ENCODE data around the gene PPM1H. TPM values are rescaled to one million over a fixed set of nuclear protein-coding genes. Genes with fewer than 3 reads are reported as not detected.

Gene PPM1H
- total RNA-seq, 8 experiments from 2014 or later = 0.56 to 13.7 (median 7.0) TPM

- H3K4me1 ChIP-seq (replicated peaks in 1 of 2) = peaks cover 12 to 14% of the 10 kb centered on the region in 2 donors
- in situ Hi-C loops (cut with MboI; ENCODE audit: low pct_unique_long_range_greater_than_20kb in 2 of 9, low sequenced_read_pairs in 9 of 9, unreplicated experiment in 9 of 9) = loop anchor here in 5 of 9 experiments (25.0 kb wide), 4 partner anchors 137 to 337 kb away; no protein-coding TSS in a partner anchor
- H3K27ac ChIP-seq = no peak overlapping the region
- 82 to 100% (median 96%) methylated on average over 1 to 8 of the region's 8 CpGs; no CpG with 5 or more reads in 1 of the 10 experiments for WGBS, 10 experiments
- no peak for ATAC-seq (replicated peaks in 6 of 8)
- H3K4me3 ChIP-seq = no peak overlapping the region
Observed at GRCh38 chr12:62774794-62775193, 160.2 kb downstream of the PPM1H start.

GRCh38 chr12:62772416-62772955 is 162.5 kb downstream of the PPM1H start:
- Histone ChIP-seq H3K4me3 (no peak overlapping the region), H3K27ac (no peak overlapping the region), H3K4me1 (replicated peaks in 1 of 2) (peaks cover 12 to 17% of the 10 kb centered on the region in 2 donors)
- no peak for ATAC-seq (replicated peaks in 6 of 8)
- in situ Hi-C loops (cut with MboI; ENCODE audit: low pct_unique_long_range_greater_than_20kb in 2 of 9, low sequenced_read_pairs in 9 of 9, unreplicated experiment in 9 of 9) = no loop called here
- 92 to 100% (median 93%) methylated on average over 2 to 3 of the region's 4 CpGs; no CpG with 5 or more reads in 7 of the 10 experiments for WGBS, 10 experiments

- 63 to 100% (median 88%) methylated on average over 1 to 2 of the region's 2 CpGs; no CpG with 5 or more reads in 1 of the 10 experiments for WGBS, 10 experiments
- Histone ChIP-seq H3K4me3 (no peak overlapping the region), H3K4me1 (replicated peaks in 1 of 2) (peaks cover 12 to 17% of the 10 kb centered on the region in 2 donors), H3K27ac (no peak overlapping the region)
- in situ Hi-C loops (cut with MboI; ENCODE audit: low pct_unique_long_range_greater_than_20kb in 2 of 9, low sequenced_read_pairs in 9 of 9, unreplicated experiment in 9 of 9) = no loop called here
- no peak for ATAC-seq (replicated peaks in 6 of 8)
Observed at GRCh38 chr12:62771828-62772227, 163.1 kb downstream of the PPM1H start.

GRCh38 chr12:62770381-62770780 is 164.6 kb downstream of the PPM1H start:
- Histone ChIP-seq H3K4me3 (no peak overlapping the region), H3K4me1 (replicated peaks in 1 of 2) (peaks cover 12 to 17% of the 10 kb centered on the region in 2 donors), H3K27ac (peak overlapping the region in 1 of 2 donors; percentile 59)
- in situ Hi-C loops (cut with MboI; ENCODE audit: low pct_unique_long_range_greater_than_20kb in 2 of 9, low sequenced_read_pairs in 9 of 9, unreplicated experiment in 9 of 9) = no loop called here
- WGBS, 10 experiments = 8 to 88% (median 43%) methylated on average over 1 to 2 of the region's 2 CpGs; no CpG with 5 or more reads in 4 of the 10 experiments
- ATAC-seq (replicated peaks in 6 of 8) = peak in 3 of 8 experiments; percentile 8 to 18 (median 15)

- Histone ChIP-seq H3K4me1 (replicated peaks in 1 of 2) (peaks cover 12 to 17% of the 10 kb centered on the region in 2 donors), H3K4me3 (no peak overlapping the region), H3K27ac (no peak overlapping the region)
- whole genome bisulfite sequencing, 10 experiments = 80 to 100% (median 100%) methylated on average over 1 to 3 of the region's 3 CpGs; no CpG with 5 or more reads in 3 of the 10 experiments
- in situ Hi-C loops (cut with MboI; ENCODE audit: low pct_unique_long_range_greater_than_20kb in 2 of 9, low sequenced_read_pairs in 9 of 9, unreplicated experiment in 9 of 9) = no loop called here
- no peak for ATAC-seq (replicated peaks in 6 of 8)
Observed at GRCh38 chr12:62769076-62769619, 165.8 kb downstream of the PPM1H start.

GRCh38 chr12:62767946-62768345 is 167.0 kb downstream of the PPM1H start:
- 89 to 100% (median 100%) methylated on average over 2 to 4 of the region's 4 CpGs; no CpG with 5 or more reads in 5 of the 10 experiments for WGBS, 10 experiments
- no peak overlapping the region for H3K4me3 ChIP-seq
- in situ Hi-C loops (cut with MboI; ENCODE audit: low pct_unique_long_range_greater_than_20kb in 2 of 9, low sequenced_read_pairs in 9 of 9, unreplicated experiment in 9 of 9) = no loop called here
- no peak for ATAC-seq (replicated peaks in 6 of 8)
- no peak overlapping the region for H3K27ac ChIP-seq
- peaks cover 12 to 17% of the 10 kb centered on the region in 2 donors for H3K4me1 ChIP-seq (replicated peaks in 1 of 2)

GRCh38 chr12:62767496-62767895 is 167.5 kb downstream of the PPM1H start:
- no peak for ATAC-seq (replicated peaks in 6 of 8)
- in situ Hi-C loops (cut with MboI; ENCODE audit: low pct_unique_long_range_greater_than_20kb in 2 of 9, low sequenced_read_pairs in 9 of 9, unreplicated experiment in 9 of 9) = no loop called here

GRCh38 chr12:62766496-62766895 is 168.5 kb downstream of the PPM1H start:
- no peak overlapping the region for H3K4me3 ChIP-seq
- H3K27ac ChIP-seq = no peak overlapping the region
- no peak for ATAC-seq (replicated peaks in 6 of 8)
- 100% methylated on average over 1 of the region's 1 CpG; no CpG with 5 or more reads in 8 of the 10 experiments for WGBS, 10 experiments
- in situ Hi-C loops (cut with MboI; ENCODE audit: low pct_unique_long_range_greater_than_20kb in 2 of 9, low sequenced_read_pairs in 9 of 9, unreplicated experiment in 9 of 9) = no loop called here
- H3K4me1 ChIP-seq (replicated peaks in 1 of 2) = peaks cover 15 to 24% of the 10 kb centered on the region in 2 donors

More at GRCh38 chr12:62767496-62767895, 167.5 kb downstream of the PPM1H start:
- Histone ChIP-seq H3K27ac (no peak overlapping the region), H3K4me3 (no peak overlapping the region), H3K4me1 (replicated peaks in 1 of 2) (peaks cover 14 to 18% of the 10 kb centered on the region in 2 donors)
- WGBS, 10 experiments = 10 to 100% (median 80%) methylated on average over 1 to 4 of the region's 5 CpGs; no CpG with 5 or more reads in 1 of the 10 experiments

- WGBS, 10 experiments = 24 to 100% (median 85%) methylated on average over 2 to 9 of the region's 9 CpGs
- in situ Hi-C loops (cut with MboI; ENCODE audit: low pct_unique_long_range_greater_than_20kb in 2 of 9, low sequenced_read_pairs in 9 of 9, unreplicated experiment in 9 of 9) = no loop called here
- Histone ChIP-seq H3K4me1 (replicated peaks in 1 of 2) (peaks cover 6 to 14% of the 10 kb centered on the region in 2 donors), H3K4me3 (no peak overlapping the region), H3K27ac (no peak overlapping the region)
- peak in 2 of 8 experiments; percentile 61 to 74 for ATAC-seq (replicated peaks in 6 of 8)
Observed at GRCh38 chr12:62763861-62764645, 170.9 kb downstream of the PPM1H start.

GRCh38 chr12:62763312-62763711 is 171.6 kb downstream of the PPM1H start:
- WGBS, 10 experiments = 0 to 100% (median 100%) methylated on average over 1 to 3 of the region's 3 CpGs; no CpG with 5 or more reads in 1 of the 10 experiments
- no peak for ATAC-seq (replicated peaks in 6 of 8)
- peaks cover 6 to 14% of the 10 kb centered on the region in 2 donors for H3K4me1 ChIP-seq (replicated peaks in 1 of 2)
- H3K4me3 ChIP-seq = no peak overlapping the region
- in situ Hi-C loops (cut with MboI; ENCODE audit: low pct_unique_long_range_greater_than_20kb in 2 of 9, low sequenced_read_pairs in 9 of 9, unreplicated experiment in 9 of 9) = no loop called here
- H3K27ac ChIP-seq = no peak overlapping the region

- 54 to 94% (median 78%) methylated on average over 1 to 3 of the region's 3 CpGs; no CpG with 5 or more reads in 1 of the 10 experiments for WGBS, 10 experiments
- H3K4me1 ChIP-seq (replicated peaks in 1 of 2) = peaks cover 8 to 14% of the 10 kb centered on the region in 2 donors
- in situ Hi-C loops (cut with MboI; ENCODE audit: low pct_unique_long_range_greater_than_20kb in 2 of 9, low sequenced_read_pairs in 9 of 9, unreplicated experiment in 9 of 9) = no loop called here
- H3K4me3 ChIP-seq = no peak overlapping the region
- no peak overlapping the region for H3K27ac ChIP-seq
- peak in 5 of 8 experiments; percentile 26 to 74 (median 40) for ATAC-seq (replicated peaks in 6 of 8)
Observed at GRCh38 chr12:62762645-62763044, 172.3 kb downstream of the PPM1H start.

- H3K4me3 ChIP-seq = no peak overlapping the region
- in situ Hi-C loops (cut with MboI; ENCODE audit: low pct_unique_long_range_greater_than_20kb in 2 of 9, low sequenced_read_pairs in 9 of 9, unreplicated experiment in 9 of 9) = no loop called here
- 20 to 100% (median 69%) methylated on average over 1 to 3 of the region's 5 CpGs; no CpG with 5 or more reads in 3 of the 10 experiments for WGBS, 10 experiments
- H3K4me1 ChIP-seq (replicated peaks in 1 of 2) = peaks cover 9 to 14% of the 10 kb centered on the region in 2 donors
- peak in 5 of 8 experiments; percentile 37 to 87 (median 77) for ATAC-seq (replicated peaks in 6 of 8)
- no peak overlapping the region for H3K27ac ChIP-seq
Observed at GRCh38 chr12:62761658-62762057, 173.3 kb downstream of the PPM1H start.

- in situ Hi-C loops (cut with MboI; ENCODE audit: low pct_unique_long_range_greater_than_20kb in 2 of 9, low sequenced_read_pairs in 9 of 9, unreplicated experiment in 9 of 9) = no loop called here
- WGBS, 10 experiments = 25 to 100% (median 83%) methylated on average over 1 to 2 of the region's 2 CpGs
- Histone ChIP-seq H3K27ac (no peak overlapping the region), H3K4me3 (no peak overlapping the region), H3K4me1 (replicated peaks in 1 of 2) (peaks cover 9 to 14% of the 10 kb centered on the region in 2 donors)
- no peak for ATAC-seq (replicated peaks in 6 of 8)
Observed at GRCh38 chr12:62760779-62761178, 174.2 kb downstream of the PPM1H start.

All from motor neuron (in vitro differentiated cells).